ENCODE data around the gene HBS1L. TPM values are rescaled to one million over a fixed set of nuclear protein-coding genes. Genes with fewer than 3 reads are reported as not detected.

HBS1L gene
- total RNA-seq, 4 donors from 2014 or later = 23.8 to 116 (median 69.2) TPM

- no peak for TF ChIP-seq POLR2A (IDR thresholded peaks at IDR 0.05)
- TF ChIP-seq CTCF (IDR thresholded peaks at IDR 0.05) = no peak
- Histone ChIP-seq H3K9me3 (no peaks in the 10 kb centered on the region), H3K27me3 (no peaks in the 10 kb centered on the region), H3K4me3 (no peak overlapping the region), H3K36me3 (no peaks in the 10 kb centered on the region), H3K27ac (no peak overlapping the region), H3K4me1 (no peaks in the 10 kb centered on the region)
- intact Hi-C loops (cut with DNase I; ENCODE audit: low total_unique reads) = no loop called here
- DNase-seq = no peak
Observed at GRCh38 chr6:134984821-134985220, 69.8 kb downstream of the HBS1L start.

- Histone ChIP-seq H3K27me3 (no peaks in the 10 kb centered on the region), H3K4me3 (no peak overlapping the region), H3K36me3 (peaks cover 0 to under 1% of the 10 kb centered on the region in 2 donors), H3K9me3 (no peaks in the 10 kb centered on the region), H3K4me1 (no peaks in the 10 kb centered on the region), H3K27ac (no peak overlapping the region)
- intact Hi-C loops (cut with DNase I; ENCODE audit: low total_unique reads) = no loop called here
- DNase-seq = no peak
- TF ChIP-seq CTCF (IDR thresholded peaks at IDR 0.05) = no peak
- no peak for TF ChIP-seq POLR2A (IDR thresholded peaks at IDR 0.05)
Observed at GRCh38 chr6:134983823-134984222, 70.8 kb downstream of the HBS1L start.

GRCh38 chr6:134982161-134982560 is 72.5 kb downstream of the HBS1L start:
- intact Hi-C loops (cut with DNase I; ENCODE audit: low total_unique reads) = no loop called here
- Histone ChIP-seq H3K9me3 (no peaks in the 10 kb centered on the region), H3K36me3 (peaks cover 0 to 6% of the 10 kb centered on the region in 2 donors), H3K4me3 (no peak overlapping the region), H3K27ac (no peak overlapping the region), H3K4me1 (no peaks in the 10 kb centered on the region), H3K27me3 (no peaks in the 10 kb centered on the region)
- DNase-seq = no peak
- TF ChIP-seq POLR2A (IDR thresholded peaks at IDR 0.05) (no peak), CTCF (IDR thresholded peaks at IDR 0.05) (no peak)

- Histone ChIP-seq H3K36me3 (peaks cover 0 to 6% of the 10 kb centered on the region in 2 donors), H3K27me3 (no peaks in the 10 kb centered on the region), H3K4me3 (no peak overlapping the region), H3K9me3 (no peaks in the 10 kb centered on the region), H3K27ac (no peak overlapping the region), H3K4me1 (no peaks in the 10 kb centered on the region)
- TF ChIP-seq POLR2A (IDR thresholded peaks at IDR 0.05) = no peak
- no peak for TF ChIP-seq CTCF (IDR thresholded peaks at IDR 0.05)
- intact Hi-C loops (cut with DNase I; ENCODE audit: low total_unique reads) = no loop called here
- DNase-seq = no peak
Observed at GRCh38 chr6:134980846-134981245, 73.8 kb downstream of the HBS1L start.

GRCh38 chr6:134979142-134979541 is 75.5 kb downstream of the HBS1L start:
- Histone ChIP-seq H3K36me3 (peaks cover 0 to 6% of the 10 kb centered on the region in 2 donors), H3K9me3 (no peaks in the 10 kb centered on the region), H3K4me1 (no peaks in the 10 kb centered on the region), H3K27ac (no peak overlapping the region), H3K27me3 (no peaks in the 10 kb centered on the region), H3K4me3 (no peak overlapping the region)
- TF ChIP-seq CTCF (IDR thresholded peaks at IDR 0.05) = no peak
- no peak for TF ChIP-seq POLR2A (IDR thresholded peaks at IDR 0.05)
- no peak for DNase-seq
- intact Hi-C loops (cut with DNase I; ENCODE audit: low total_unique reads) = no loop called here

All from uterus (tissue), 4 donors.